GM19025 (cell line): ENCODE data around the gene KIFAP3.
"Not testable (repeated sequence)": the region's sequence is repeated elsewhere in the genome, so short reads cannot be mapped to it uniquely, and the experiment has no call there.

Experiments
- ATAC-seq: cut with Tn5 transposase; IDR thresholded peaks from one replicate; pipeline ENCODE4 v1.9.1; 2021; ENCODE audit warnings: mild to moderate bottlenecking, low read depth, moderate library complexity; ENCODE audit not compliant: unreplicated experiment

KIFAP3 gene

GRCh38 chr1:170074250-170075157 lies at the start of gene KIFAP3:
TSS of gene KIFAP3 (minus strand) at chr1:170074695. CDS start at chr1:170074467, 228 bp downstream.
- peak; percentile 99 for ATAC-seq

GRCh38 chr1:170122366-170122765 lies 47.9 kb upstream of the KIFAP3 start:
- ATAC-seq, result no peak

- ATAC-seq, result no peak
These were observed 40.4 kb upstream of the KIFAP3 start for GRCh38 chr1:170114906-170115305.

GRCh38 chr1:170113140-170113539 lies 38.6 kb upstream of the KIFAP3 start:
- not testable (repeated sequence) for ATAC-seq

- no peak for ATAC-seq
These were observed 23.0 kb upstream of the KIFAP3 start for GRCh38 chr1:170097449-170097948.

GRCh38 chr1:170096806-170097340 lies 22.4 kb upstream of the KIFAP3 start:
- no peak for ATAC-seq

GRCh38 chr1:170095976-170096748 lies 21.7 kb upstream of the KIFAP3 start:
- no peak for ATAC-seq

GRCh38 chr1:170094697-170095616 lies 20.5 kb upstream of the KIFAP3 start:
- ATAC-seq, result not testable (repeated sequence)

- ATAC-seq, result no peak
These were observed 12.0 kb upstream of the KIFAP3 start for GRCh38 chr1:170086399-170087032.

- no peak for ATAC-seq
These were observed 10.6 kb upstream of the KIFAP3 start for GRCh38 chr1:170085091-170085490.

GRCh38 chr1:170078610-170079189 lies 4.2 kb upstream of the KIFAP3 start:
- ATAC-seq, result no peak

- ATAC-seq, result no peak
These were observed 3.4 kb upstream of the KIFAP3 start for GRCh38 chr1:170077926-170078325.

- ATAC-seq, result not testable (repeated sequence)
These were observed 2.5 kb upstream of the KIFAP3 start for GRCh38 chr1:170076952-170077351.

- no peak for ATAC-seq
These were observed 1.7 kb upstream of the KIFAP3 start for GRCh38 chr1:170076199-170076598.

- ATAC-seq, result no peak
These were observed 691 bp upstream of the KIFAP3 start for GRCh38 chr1:170075186-170075585.

- ATAC-seq, result no peak
These were observed 624 bp downstream of the KIFAP3 start for GRCh38 chr1:170073893-170074249.

GRCh38 chr1:170071378-170071777 lies 3.1 kb downstream of the KIFAP3 start:
- no peak for ATAC-seq

- no peak for ATAC-seq
These were observed 5.6 kb downstream of the KIFAP3 start for GRCh38 chr1:170068923-170069322.

GRCh38 chr1:170067253-170067819 lies 7.2 kb downstream of the KIFAP3 start:
- ATAC-seq, result peak; percentile 41
